Measurements from ENCODE around the gene BBS2. TPM values are rescaled to one million over a fixed set of nuclear protein-coding genes. Genes with fewer than 3 reads are reported as not detected.

The BBS2 gene
- total and polyA plus RNA-seq, 2 of the 4 experiments (the other 2 are of a cell fraction), result 18.6 to 32.3 TPM

- Histone ChIP-seq H2BK20ac (ENCODE audit: low read depth, low read length) (no peak overlapping the region), H3K23ac (ENCODE audit: low read depth, low read length) (no peak overlapping the region), H3K27me3 (ENCODE audit: control insufficient read depth, insufficient read depth, low read length) (no peaks in the 10 kb centered on the region), H3K9me1 (ENCODE audit: insufficient read depth, low read length) (peaks cover 10% of the 10 kb centered on the region; the same call in 1 of the 2 replicates), H4K20me1 (ENCODE audit: insufficient read depth, low read length) (peaks cover 9% of the 10 kb centered on the region; the same call in 1 of the 2 replicates), H3K79me1 (ENCODE audit: low read depth in 1 of 2, low read length in 2 of 2) (peaks cover 18 to 21% of the 10 kb centered on the region in 2 experiments), H3K56ac (ENCODE audit: extremely low read depth, insufficient read depth, low read length) (no peak overlapping the region), H3K9ac (ENCODE audit: low read depth, low read length) (no peak overlapping the region), H3K4ac (ENCODE audit: low read depth, low read length) (no peak overlapping the region), H3K27ac (ENCODE audit: insufficient read depth, low read length) (no peak overlapping the region), H2BK120ac (ENCODE audit: low read depth, low read length) (no peak overlapping the region), H4K91ac (ENCODE audit: insufficient read depth, low read depth, low read length) (no peak overlapping the region), H3K4me3 (ENCODE audit: insufficient read depth, low read depth, low read length) (no peak overlapping the region), H4K5ac (ENCODE audit: low read depth, low read length) (no peak overlapping the region), H3K18ac (ENCODE audit: low read depth, low read length) (no peak overlapping the region), H4K8ac (ENCODE audit: low read depth in 2 of 2, low read length in 2 of 2) (no peak overlapping the region), H3K9me3 (ENCODE audit: control insufficient read depth, insufficient read depth, low read length) (no peaks in the 10 kb centered on the region), H2AFZ (replicated peaks; ENCODE audit: low read length, poor library complexity) (no peak overlapping the region), H2AK9ac (replicated peaks; ENCODE audit: low read depth, low read length, poor library complexity) (no peak overlapping the region), H3K14ac (replicated peaks; ENCODE audit: low read depth, low read length) (no peak overlapping the region), H2AK5ac (ENCODE audit: low read depth, low read length) (no peak overlapping the region), H2BK5ac (ENCODE audit: low read depth, low read length, poor library complexity, severe bottlenecking) (no peak overlapping the region), H3K36me3 (ENCODE audit: control insufficient read depth, insufficient read depth, low read length) (peaks cover 28% of the 10 kb centered on the region), H3K4me1 (ENCODE audit: control insufficient read depth, insufficient read depth, low read length) (no peaks in the 10 kb centered on the region), H3K4me2 (ENCODE audit: low read depth, low read length) (no peak overlapping the region), H2BK15ac (ENCODE audit: low read depth, low read length) (no peak overlapping the region)
- in situ Hi-C loops (cut with MboI; ENCODE audit: low sequenced_read_pairs), result no loop called here
- no TSS peak for BruUV-seq (replicated peaks)
- DNase-seq (no peak), ATAC-seq (ENCODE audit: low read depth) (no peak)
- ChIA-PET POLR2A (ENCODE audit: unreplicated experiment) (no interaction called here), CTCF (interaction anchor here (0.6 kb wide), 1 partner anchor 23 kb away, joined by 3 read pairs; no protein-coding TSS in a partner anchor)
- dilution Hi-C loops (cut with HindIII; ENCODE audit: low sequenced_read_pairs, unreplicated experiment), result no loop called here
- TF ChIP-seq MAFK (IDR thresholded peaks at IDR 0.05; ENCODE audit: low read depth, low read length), result no peak
- no peak for TF ChIP-seq USF2 (IDR thresholded peaks at IDR 0.05; ENCODE audit: low read depth, low read length)
- no peak for TF ChIP-seq ELK1 (IDR thresholded peaks at IDR 0.05; ENCODE audit: borderline replicate concordance, low read depth, low read length)
- TF ChIP-seq RCOR1 (IDR thresholded peaks at IDR 0.05; ENCODE audit: insufficient replicate concordance, low read length), result no peak
- no peak for TF ChIP-seq FOS (IDR thresholded peaks at IDR 0.05; ENCODE audit: low read depth, low read length)
- TF ChIP-seq RFX5 (IDR thresholded peaks at IDR 0.05; ENCODE audit: low read depth, low read length), result no peak
- no peak for TF ChIP-seq CTCF (conservative IDR thresholded peaks at IDR 0.05; ENCODE audit: low read depth, low read length)
- no peak for TF ChIP-seq CHD1 (IDR thresholded peaks at IDR 0.05; ENCODE audit: low read depth, low read length)
- no peak for TF ChIP-seq BHLHE40 (IDR thresholded peaks at IDR 0.05; ENCODE audit: low read depth, low read length)
- TF ChIP-seq SMC3 (IDR thresholded peaks at IDR 0.05; ENCODE audit: low read depth, low read length), result no peak
- TF ChIP-seq CEBPB (IDR thresholded peaks at IDR 0.05; ENCODE audit: low read depth, low read length), result no peak
- TF ChIP-seq MAZ (IDR thresholded peaks at IDR 0.05; ENCODE audit: borderline replicate concordance, low read depth, low read length), result no peak
- TF ChIP-seq POLR2A (IDR thresholded peaks at IDR 0.05; ENCODE audit: low read depth, low read length), result no peak
- TF ChIP-seq RAD21 (IDR thresholded peaks at IDR 0.05; ENCODE audit: low read length), result no peak
- TF ChIP-seq NFE2L2 (IDR thresholded peaks at IDR 0.05; ENCODE audit: low read depth, low read length), result no peak
- no peak for TF ChIP-seq MXI1 (IDR thresholded peaks at IDR 0.05; ENCODE audit: borderline replicate concordance, low read depth, low read length)
- intact Hi-C loops (cut with micrococcal nuclease), result no loop called here
Observed at GRCh38 chr16:56436258-56436657, 83.6 kb downstream of the BBS2 start.
